Adrenal gland (tissue), 5 donors: ENCODE data around the gene RLF.
A peak's percentile ranks its signal among the peaks of the same experiment; 100 is the strongest.

Experiments
- POLR2A ChIP-seq, 2 donors: fragments of 450-650 bp; IDR thresholded peaks; one replicate each; pipeline ENCODE4 v1.6.1; 2017; ENCODE audit warnings: antibody characterized with exemption in 2 of 2, mild to moderate bottlenecking in 2 of 2, moderate library complexity in 1 of 2
- TF ChIP-seq, protein P1 (sequence below), 6 experiments: fragments of 450-650 bp in 4 of 6; fragments of 200-600 bp in 2 of 6; sonication (generic) in 1 of 6; IDR thresholded peaks; 1 replicate in 5 of 6; 2 replicates in 1 of 6; pipeline versions ENCODE4 v1.5.1 to v1.8.0; 2016 to 2021; ENCODE audit warnings: antibody characterized with exemption in 6 of 6, mild to moderate bottlenecking in 2 of 6, moderate library complexity in 1 of 6
- donor health status: DM: no; HTN: no; CAD: no.

DNA sequence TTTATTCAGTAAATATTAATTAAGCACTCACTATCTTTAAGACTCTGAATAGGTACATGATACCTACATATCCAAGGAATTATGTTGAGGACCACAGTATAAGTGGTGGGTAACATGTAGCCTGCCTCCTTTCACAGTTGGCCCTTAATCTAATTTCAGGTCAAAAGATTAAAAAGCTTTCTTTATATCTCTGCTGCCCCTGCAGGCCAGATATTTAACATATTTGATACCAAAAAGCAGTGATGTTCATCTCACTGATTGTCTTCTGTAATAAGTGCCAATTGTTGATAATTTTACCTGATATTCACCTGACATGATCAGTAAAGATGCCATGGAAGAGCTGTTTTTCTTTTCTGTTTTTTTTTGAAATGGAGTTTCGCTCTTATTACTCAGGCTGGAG, 36.5 kb downstream of the RLF start:
- TF ChIP-seq, protein P1, sequence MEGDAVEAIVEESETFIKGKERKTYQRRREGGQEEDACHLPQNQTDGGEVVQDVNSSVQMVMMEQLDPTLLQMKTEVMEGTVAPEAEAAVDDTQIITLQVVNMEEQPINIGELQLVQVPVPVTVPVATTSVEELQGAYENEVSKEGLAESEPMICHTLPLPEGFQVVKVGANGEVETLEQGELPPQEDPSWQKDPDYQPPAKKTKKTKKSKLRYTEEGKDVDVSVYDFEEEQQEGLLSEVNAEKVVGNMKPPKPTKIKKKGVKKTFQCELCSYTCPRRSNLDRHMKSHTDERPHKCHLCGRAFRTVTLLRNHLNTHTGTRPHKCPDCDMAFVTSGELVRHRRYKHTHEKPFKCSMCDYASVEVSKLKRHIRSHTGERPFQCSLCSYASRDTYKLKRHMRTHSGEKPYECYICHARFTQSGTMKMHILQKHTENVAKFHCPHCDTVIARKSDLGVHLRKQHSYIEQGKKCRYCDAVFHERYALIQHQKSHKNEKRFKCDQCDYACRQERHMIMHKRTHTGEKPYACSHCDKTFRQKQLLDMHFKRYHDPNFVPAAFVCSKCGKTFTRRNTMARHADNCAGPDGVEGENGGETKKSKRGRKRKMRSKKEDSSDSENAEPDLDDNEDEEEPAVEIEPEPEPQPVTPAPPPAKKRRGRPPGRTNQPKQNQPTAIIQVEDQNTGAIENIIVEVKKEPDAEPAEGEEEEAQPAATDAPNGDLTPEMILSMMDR (IDR thresholded peaks at IDR 0.05) = peak in 2 of 6 experiments; percentile 7 to 15
- no peak for TF ChIP-seq POLR2A (IDR thresholded peaks at IDR 0.05)
